Measurements from ENCODE around the gene ARL4D.

- TF ChIP-seq EZH2phosphoT487 (IDR thresholded peaks at IDR 0.05; ENCODE audit: low read depth, severe bottlenecking, unreplicated experiment) (no peak), CTCF (IDR thresholded peaks at IDR 0.05; ENCODE audit: poor library complexity) (no peak), EZH2 (IDR thresholded peaks at IDR 0.05; ENCODE audit: borderline replicate concordance) (no peak)
Observed at GRCh38 chr17:43423777-43424455, 25.1 kb downstream of the ARL4D start.
